Activated CD4-positive, alpha-beta memory T cell treated with anti-CD3 and anti-CD28 coated beads, Interleukin-2, amount 10 ng/mL, durations not matched to agents 7 days and 5 days (primary cell): ENCODE measurements around the gene KRR1. TPM values are rescaled to one million over a fixed set of nuclear protein-coding genes. Genes with fewer than 3 reads are reported as not detected.

ENCODE experiments used
- CTCF ChIA-PET: fragments of 350-600 bp; sonication (Branson Sonifier 250); formaldehyde crosslinking; loops from one replicate; lab custom pipeline; 2021; ENCODE audit warnings: antibody characterized with exemption, inconsistent platforms; lab: Charles Lee
- POLR2A ChIA-PET: fragments of 350-600 bp; sonication (Branson Sonifier 250); formaldehyde crosslinking; loops from one replicate; lab custom pipeline; 2021; ENCODE audit warnings: antibody characterized with exemption; lab: Charles Lee
- DNase-seq: peaks from one replicate; pipeline ENCODE4 v3.0.0-alpha.2; 2020
- H3K27ac Mint-ChIP-seq: one replicate; pipeline ENCODE4 v1.8.0; 2021; ENCODE audit warnings: mild to moderate bottlenecking, mixed read lengths
- H3K27me3 Mint-ChIP-seq: one replicate; pipeline ENCODE4 v1.8.0; 2021; ENCODE audit warnings: mixed read lengths
- H3K36me3 Mint-ChIP-seq: one replicate; pipeline ENCODE4 v1.8.0; 2021; ENCODE audit warnings: low read depth, mixed read lengths
- H3K4me1 Mint-ChIP-seq: one replicate; pipeline ENCODE4 v1.8.0; 2021; ENCODE audit warnings: mixed read lengths
- H3K4me3 Mint-ChIP-seq: one replicate; pipeline ENCODE4 v1.8.0; 2021; ENCODE audit warnings: mild to moderate bottlenecking, mixed read lengths
- H3K9me3 Mint-ChIP-seq: one replicate; pipeline ENCODE4 v1.8.0; 2021; ENCODE audit warnings: mixed read lengths
- total RNA-seq, 2 experiments: library from RNA; stranded (reverse); gene quantifications; one replicate each; pipeline ENCODE4 v1.2.3, GENCODE V29; 2021

KRR1 gene
- 10 to 100 TPM; 61.8 to 67.2 TPM for total RNA-seq

DNA sequence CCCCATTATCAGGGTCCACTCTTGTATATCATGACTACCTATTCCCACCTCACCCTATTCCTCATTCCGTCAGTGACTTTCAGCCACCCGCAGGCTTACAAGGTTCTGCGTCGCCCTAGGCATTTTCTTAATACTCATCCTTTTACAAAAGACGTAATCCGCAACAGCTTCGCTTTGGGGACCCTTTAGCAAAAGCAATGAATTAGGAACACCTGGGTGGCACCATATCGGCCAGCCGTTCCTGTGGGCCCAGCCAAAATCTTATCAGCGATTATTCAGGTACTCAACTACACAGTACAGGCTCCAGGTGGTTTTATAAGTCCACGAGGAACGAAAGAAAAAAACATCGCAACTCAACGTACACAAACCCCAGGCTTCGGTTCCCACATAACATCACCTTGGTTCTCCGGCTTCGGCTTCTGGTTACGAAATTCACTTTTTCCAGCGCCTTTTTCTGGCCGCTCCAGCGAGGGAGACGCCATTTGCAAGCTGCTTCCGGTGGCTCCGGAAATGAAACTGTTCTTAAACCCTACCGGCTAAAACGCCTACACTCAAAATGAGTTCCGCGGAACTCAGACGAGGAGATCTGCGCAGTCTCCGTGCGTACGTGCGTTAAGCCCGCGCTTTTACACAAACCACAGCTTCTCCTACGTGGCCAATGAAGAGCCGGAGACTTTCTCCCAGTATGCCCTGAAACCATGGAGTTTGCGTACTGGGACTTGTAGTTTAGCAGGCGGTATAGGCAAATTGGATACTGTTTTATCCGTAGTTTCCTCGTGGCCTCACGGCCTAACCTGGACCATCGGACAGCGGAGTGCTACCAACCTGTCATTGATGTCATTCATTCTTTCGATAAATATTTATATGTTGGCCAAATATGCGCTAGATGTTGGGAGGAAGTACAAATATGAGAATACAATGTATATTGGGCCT is at the start of gene KRR1:
Gene KRR1, minus strand, starts transcription at position 494 of the 933 bp plus-strand sequence. Its CDS starts 12 bp downstream, at position 482.
- DNase-seq: peak; percentile 94
- no peaks in the 10 kb centered on the region for H3K27me3 Mint-ChIP-seq
- peaks cover 28% of the 10 kb centered on the region for H3K36me3 Mint-ChIP-seq
- peak within 1 kb of the TSS; percentile 96 for H3K4me3 Mint-ChIP-seq
- H3K9me3 Mint-ChIP-seq: peaks cover 2% of the 10 kb centered on the region
- ChIA-PET POLR2A (interaction anchor here (0.7 to 2.5 kb wide), 32 partner anchors 11 to 973 kb away, joined by 3 to 33 read pairs (median 4); partner anchors contain the start of genes BBS10, GLIPR1, GLIPR1L1 and NAP1L1), CTCF (interaction anchor here (0.6 to 1.9 kb wide), 5 partner anchors 16 to 575 kb away, joined by 3 to 12 read pairs (median 3); no protein-coding TSS in a partner anchor)
- H3K4me1 Mint-ChIP-seq: peaks cover 33% of the 10 kb centered on the region
- peak within 1 kb of the TSS; percentile 98 for H3K27ac Mint-ChIP-seq

DNA sequence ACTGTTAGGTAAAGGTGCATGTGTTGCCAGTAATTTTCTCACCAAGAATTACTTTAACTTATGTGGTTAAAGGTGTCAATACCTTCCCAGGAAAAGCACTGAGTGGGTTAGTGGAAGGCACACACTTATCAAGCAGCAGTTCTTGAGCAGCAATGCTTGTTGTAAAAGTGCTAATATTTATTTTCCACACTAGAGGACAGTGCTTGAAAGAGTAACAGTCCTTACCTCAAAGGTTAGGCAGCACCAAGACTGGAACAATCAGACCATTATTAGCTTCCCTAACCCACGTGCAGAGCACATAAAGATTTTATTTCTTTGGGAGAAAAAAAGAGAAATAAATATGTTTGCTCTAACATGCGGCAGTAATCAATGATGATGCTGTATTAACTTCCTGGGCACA is 48.8 kb upstream of the KRR1 start:
- DNase-seq: no peak
- Mint-ChIP-seq H3K36me3 (no peaks in the 10 kb centered on the region), H3K27me3 (peaks cover 7% of the 10 kb centered on the region), H3K4me3 (no peak overlapping the region), H3K27ac (no peak overlapping the region), H3K4me1 (peaks cover 2% of the 10 kb centered on the region), H3K9me3 (no peaks in the 10 kb centered on the region)
- ChIA-PET POLR2A (no interaction called here), CTCF (interaction anchor here (1.2 to 1.6 kb wide), 3 partner anchors 138 to 477 kb away, joined by 3 to 6 read pairs (median 3); partner anchors contain the start of gene PHLDA1)

DNA sequence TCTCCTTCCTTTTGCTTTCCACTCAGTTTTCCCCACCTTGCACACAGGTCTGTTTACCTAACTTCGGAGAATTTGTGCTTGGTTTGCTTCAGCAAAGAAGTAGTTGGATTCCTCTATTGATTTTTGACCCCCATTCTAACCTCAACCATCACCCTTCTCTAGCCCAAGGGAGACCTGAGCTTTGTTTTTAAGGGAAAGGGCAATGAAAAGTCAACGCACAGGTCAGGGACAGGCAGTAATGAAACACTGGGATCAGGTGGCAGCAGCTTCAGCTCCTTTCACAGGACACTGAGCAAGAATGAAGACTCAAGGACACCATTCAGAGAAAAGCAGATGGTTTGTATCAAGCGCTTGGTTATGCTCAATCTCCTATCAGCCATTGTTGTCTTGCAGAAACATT is 46.9 kb upstream of the KRR1 start:
- peaks cover 2% of the 10 kb centered on the region for H3K4me1 Mint-ChIP-seq
- no peaks in the 10 kb centered on the region for H3K9me3 Mint-ChIP-seq
- H3K4me3 Mint-ChIP-seq: no peak overlapping the region
- POLR2A ChIA-PET: interaction anchor here (1.2 kb wide), 1 partner anchor 473 kb away, joined by 5 read pairs; the partner anchor contains the start of gene PHLDA1
- H3K36me3 Mint-ChIP-seq: no peaks in the 10 kb centered on the region
- H3K27me3 Mint-ChIP-seq: peaks cover 8% of the 10 kb centered on the region
- no peak for DNase-seq
- no peak overlapping the region for H3K27ac Mint-ChIP-seq
- CTCF ChIA-PET: interaction anchor here (1.0 to 1.6 kb wide), 2 partner anchors 259 to 479 kb away, joined by 3 to 5 read pairs; no protein-coding TSS in a partner anchor

DNA sequence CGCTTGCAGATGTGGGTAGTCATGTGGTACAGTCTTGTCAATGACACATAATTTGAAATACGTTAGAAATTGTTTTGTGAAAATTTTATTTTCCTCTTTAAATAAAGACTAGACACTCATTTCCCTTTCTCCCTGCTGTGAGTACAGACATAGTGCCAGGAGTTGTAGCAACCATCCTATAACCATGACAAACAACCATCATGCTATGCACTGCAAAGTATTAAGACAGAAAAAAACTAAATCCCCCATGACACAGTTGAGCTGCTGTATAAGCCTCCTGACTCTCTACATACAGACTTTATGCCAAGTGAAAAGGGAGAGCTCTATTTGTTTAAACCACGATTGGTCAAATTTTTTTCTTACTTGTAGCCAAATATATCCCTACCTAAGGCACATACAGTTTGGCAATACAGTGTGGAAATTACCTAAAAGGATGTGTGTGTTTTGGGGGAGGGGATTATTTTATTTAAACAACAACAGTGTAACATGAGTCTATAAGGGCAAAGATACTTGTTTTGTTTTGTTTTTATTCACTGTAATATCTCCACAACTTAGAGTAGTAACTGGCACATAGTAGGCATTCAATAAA is 45.0 kb upstream of the KRR1 start:
- ChIA-PET CTCF (interaction anchor here (1.5 kb wide), 1 partner anchor 475 kb away, joined by 4 read pairs; the partner anchor contains the start of gene PHLDA1), POLR2A (no interaction called here)
- Mint-ChIP-seq H3K4me1 (no peaks in the 10 kb centered on the region), H3K4me3 (no peak overlapping the region), H3K9me3 (no peaks in the 10 kb centered on the region), H3K36me3 (no peaks in the 10 kb centered on the region), H3K27ac (no peak overlapping the region), H3K27me3 (peaks cover 8% of the 10 kb centered on the region)
- DNase-seq: no peak

DNA sequence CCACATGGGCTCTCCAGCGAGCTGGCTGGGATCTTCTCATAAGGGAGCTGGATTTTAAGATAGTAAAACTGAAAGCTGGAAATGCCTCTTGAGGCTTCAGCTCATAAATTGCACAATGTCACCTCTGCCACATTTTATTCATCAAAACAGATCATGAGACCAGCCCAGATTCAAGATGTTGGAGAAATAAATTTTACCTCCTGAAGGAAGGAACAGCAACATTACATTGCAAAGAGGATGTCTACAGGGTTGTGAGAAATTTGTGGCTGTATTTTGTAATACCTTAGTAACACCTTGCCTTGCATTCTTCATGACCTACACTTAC is 43.1 kb upstream of the KRR1 start:
- Mint-ChIP-seq H3K27me3 (peaks cover 14% of the 10 kb centered on the region), H3K4me1 (peaks cover 2% of the 10 kb centered on the region)
- CTCF ChIA-PET: interaction anchor here (1.0 to 1.9 kb wide), 2 partner anchors 27 to 29 kb away, joined by 3 to 5 read pairs; no protein-coding TSS in a partner anchor

DNA sequence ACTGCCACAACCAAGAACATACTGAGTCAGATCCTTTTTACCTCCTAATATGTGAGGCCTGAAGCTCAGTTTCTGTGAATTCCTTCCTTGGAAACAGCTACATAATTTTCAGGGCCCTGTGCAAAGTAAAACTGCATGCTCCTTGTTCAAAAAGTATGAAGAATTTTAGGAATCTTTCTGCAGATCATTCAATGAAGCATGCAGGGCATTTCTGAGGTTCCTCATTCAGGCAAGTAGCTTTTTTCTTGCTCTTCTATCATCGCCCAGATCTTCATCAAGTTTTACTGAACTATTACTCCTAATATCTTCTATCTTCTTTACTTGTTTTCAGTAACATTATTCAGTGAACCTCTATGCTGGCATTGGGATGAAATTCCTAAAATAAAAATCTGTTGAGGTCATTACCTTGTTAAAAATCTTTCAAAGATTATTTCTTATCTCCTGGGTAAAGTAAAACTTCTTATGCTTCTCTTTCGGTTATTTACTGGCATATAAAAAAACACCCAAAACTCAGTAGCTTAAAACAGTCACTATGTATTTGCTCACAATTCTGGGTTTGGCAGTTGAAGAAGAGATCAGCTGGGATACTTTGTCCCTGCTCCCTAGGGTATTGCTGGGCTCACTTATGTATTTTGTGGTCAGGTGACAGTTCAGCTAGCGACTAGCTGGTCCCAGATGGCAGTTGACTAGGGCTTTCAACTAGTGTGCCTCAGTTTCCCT is 42.6 kb upstream of the KRR1 start:
- ChIA-PET CTCF (interaction anchor here (1.0 to 1.9 kb wide), 3 partner anchors 8 to 29 kb away, joined by 3 to 5 read pairs (median 3); no protein-coding TSS in a partner anchor), POLR2A (interaction anchor here (0.5 to 0.8 kb wide), 2 partner anchors 11 to 773 kb away, joined by 3 read pairs; no protein-coding TSS in a partner anchor)
- H3K36me3 Mint-ChIP-seq: no peaks in the 10 kb centered on the region
- no peak overlapping the region for H3K4me3 Mint-ChIP-seq
- no peak overlapping the region for H3K27ac Mint-ChIP-seq
- DNase-seq: no peak
- H3K9me3 Mint-ChIP-seq: no peaks in the 10 kb centered on the region
- H3K27me3 Mint-ChIP-seq: peaks cover 16% of the 10 kb centered on the region
- peaks cover 2% of the 10 kb centered on the region for H3K4me1 Mint-ChIP-seq

More for the DNA sequence above, 43.1 kb upstream of the KRR1 start:
- Mint-ChIP-seq H3K36me3 (no peaks in the 10 kb centered on the region), H3K4me3 (no peak overlapping the region), H3K9me3 (no peaks in the 10 kb centered on the region), H3K27ac (no peak overlapping the region)
- POLR2A ChIA-PET: interaction anchor here (0.5 kb wide), 1 partner anchor 773 kb away, joined by 3 read pairs; no protein-coding TSS in a partner anchor
- no peak for DNase-seq

GRCh38 chr12:75553398-75553797 is 42.0 kb upstream of the KRR1 start:
- ChIA-PET POLR2A (interaction anchor here (0.8 kb wide), 1 partner anchor 11 kb away, joined by 3 read pairs; no protein-coding TSS in a partner anchor), CTCF (interaction anchor here (1.0 to 1.9 kb wide), 2 partner anchors 9 to 26 kb away, joined by 3 to 5 read pairs; no protein-coding TSS in a partner anchor)
- Mint-ChIP-seq H3K27ac (no peak overlapping the region), H3K36me3 (no peaks in the 10 kb centered on the region), H3K27me3 (peaks cover 22% of the 10 kb centered on the region), H3K4me1 (peaks cover 2% of the 10 kb centered on the region), H3K4me3 (no peak overlapping the region), H3K9me3 (no peaks in the 10 kb centered on the region)
- DNase-seq: no peak

DNA sequence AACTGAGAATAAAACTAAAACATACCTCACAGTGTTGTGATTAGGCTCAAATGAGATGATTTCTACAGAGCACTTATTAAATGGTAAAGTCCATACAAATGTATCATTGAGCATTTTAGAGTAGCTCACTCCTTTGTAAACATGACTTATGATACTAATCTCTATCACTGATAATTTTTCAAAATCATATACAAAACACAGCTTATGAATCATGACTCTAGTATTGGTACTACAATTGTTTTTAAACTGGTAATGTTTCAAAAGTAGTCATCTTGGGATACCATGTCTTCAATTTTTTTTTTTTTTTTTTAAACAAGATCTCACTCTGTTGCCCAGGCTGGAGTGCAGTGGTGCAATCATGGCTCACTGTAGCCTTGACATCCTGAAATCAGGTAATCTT is 40.1 kb upstream of the KRR1 start:
- Mint-ChIP-seq H3K4me1 (peaks cover 2% of the 10 kb centered on the region), H3K27ac (no peak overlapping the region), H3K27me3 (peaks cover 23% of the 10 kb centered on the region), H3K36me3 (no peaks in the 10 kb centered on the region), H3K9me3 (no peaks in the 10 kb centered on the region), H3K4me3 (no peak overlapping the region)
- DNase-seq: no peak
- ChIA-PET POLR2A (no interaction called here), CTCF (interaction anchor here (0.9 kb wide), 1 partner anchor 9 kb away, joined by 3 read pairs; no protein-coding TSS in a partner anchor)

DNA sequence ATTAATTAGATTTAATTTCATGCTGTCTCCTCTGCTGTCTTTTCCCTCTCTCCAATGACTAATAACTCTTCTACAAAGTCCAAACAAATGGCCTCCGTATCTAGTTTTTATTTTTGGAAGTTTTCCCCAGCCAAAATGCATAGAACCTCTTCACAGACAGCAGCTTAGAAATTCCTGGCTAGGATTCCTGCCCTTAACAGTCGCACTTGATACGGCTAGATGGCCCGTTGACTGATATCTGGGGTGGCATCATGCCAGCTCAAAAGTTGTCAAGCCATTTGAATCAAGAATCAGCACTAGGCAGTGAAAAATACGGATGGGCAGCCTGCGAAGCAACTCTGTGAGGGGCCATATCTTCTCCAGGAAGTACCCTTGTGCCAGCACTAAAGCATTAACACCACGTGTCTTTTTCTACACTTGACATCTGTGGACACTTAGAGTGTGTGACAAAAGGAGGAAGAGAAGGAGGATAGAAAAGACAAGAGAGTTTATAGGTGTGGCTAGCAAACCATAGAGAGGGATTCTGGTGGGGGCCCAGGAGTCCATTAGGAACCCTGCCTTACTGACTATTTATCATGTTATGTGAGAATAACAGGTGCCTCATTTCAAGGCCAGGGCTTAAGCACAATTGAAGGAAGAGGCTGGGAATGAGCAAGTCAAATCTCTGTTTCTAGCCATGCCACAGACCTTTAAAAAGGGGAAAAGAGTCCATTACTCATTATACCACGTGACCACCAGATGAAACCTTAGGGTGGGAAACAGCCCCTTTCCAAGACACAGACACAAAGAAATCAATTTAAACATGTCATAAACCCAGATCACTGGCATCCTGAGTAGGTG is 39.2 kb upstream of the KRR1 start:
- ChIA-PET CTCF (no interaction called here), POLR2A (no interaction called here)
- Mint-ChIP-seq H3K9me3 (no peaks in the 10 kb centered on the region), H3K27ac (no peak overlapping the region), H3K27me3 (peaks cover 26% of the 10 kb centered on the region), H3K4me3 (no peak overlapping the region), H3K4me1 (peaks cover 2% of the 10 kb centered on the region), H3K36me3 (no peaks in the 10 kb centered on the region)
- no peak for DNase-seq

DNA sequence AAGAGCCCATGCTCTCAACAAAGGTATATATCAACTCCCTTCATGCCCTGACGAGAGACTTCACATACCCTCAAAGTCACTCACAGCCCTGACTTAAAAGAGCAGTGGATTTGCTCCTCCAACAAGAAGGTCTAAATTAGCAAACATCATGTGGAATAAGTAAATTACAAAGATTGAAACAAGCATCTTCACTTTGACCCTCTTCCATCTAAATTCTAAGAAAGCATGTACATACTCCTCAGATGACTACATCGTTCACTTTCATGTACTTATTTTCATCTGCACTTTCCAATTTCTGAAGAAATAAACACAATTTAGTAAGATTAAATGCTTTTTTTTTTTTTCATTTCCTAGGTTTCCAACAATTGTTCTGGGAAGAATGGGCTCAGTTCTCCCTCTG is 38.6 kb upstream of the KRR1 start:
- H3K4me3 Mint-ChIP-seq: no peak overlapping the region
- H3K9me3 Mint-ChIP-seq: no peaks in the 10 kb centered on the region
- no peak for DNase-seq
- CTCF ChIA-PET: no interaction called here
- H3K27me3 Mint-ChIP-seq: peaks cover 25% of the 10 kb centered on the region
- H3K27ac Mint-ChIP-seq: no peak overlapping the region
- peaks cover 2% of the 10 kb centered on the region for H3K4me1 Mint-ChIP-seq
- no peaks in the 10 kb centered on the region for H3K36me3 Mint-ChIP-seq
- POLR2A ChIA-PET: no interaction called here

- H3K27ac Mint-ChIP-seq: no peak overlapping the region
- no peak overlapping the region for H3K4me3 Mint-ChIP-seq
- peaks cover 31% of the 10 kb centered on the region for H3K27me3 Mint-ChIP-seq
- H3K36me3 Mint-ChIP-seq: no peaks in the 10 kb centered on the region
- no peak for DNase-seq
- POLR2A ChIA-PET: no interaction called here
- H3K4me1 Mint-ChIP-seq: peaks cover 2% of the 10 kb centered on the region
- no peaks in the 10 kb centered on the region for H3K9me3 Mint-ChIP-seq
- CTCF ChIA-PET: no interaction called here
Measured at GRCh38 chr12:75548879-75549278, 37.5 kb upstream of the KRR1 start.
